HFF-Myc (cell line): Measurements from ENCODE around the gene CARM1.

Experiments
- DNase-seq: peaks from one replicate; pipeline ENCODE4 v3.0.0-alpha.2; 2011; ENCODE audit warnings: low read depth; ENCODE audit errors: extremely low read depth
- H3K4me3 ChIP-seq: replicated peaks from 2 replicates; pipeline ENCODE4 v1.5.1; 2011; ENCODE audit warnings: low read depth, mild to moderate bottlenecking, control low read depth, low read length
- CTCF ChIP-seq: IDR thresholded peaks from 2 replicates; pipeline ENCODE4 v1.5.1; 2012; ENCODE audit warnings: mild to moderate bottlenecking, low read depth, low read length, control low read depth; ENCODE audit errors: missing control alignments

CARM1 gene

GRCh38 chr19:10830370-10830769 is 41.0 kb upstream of the CARM1 start:
- no peak for TF ChIP-seq CTCF
- DNase-seq = no peak
- H3K4me3 ChIP-seq = no peak overlapping the region

DNA sequence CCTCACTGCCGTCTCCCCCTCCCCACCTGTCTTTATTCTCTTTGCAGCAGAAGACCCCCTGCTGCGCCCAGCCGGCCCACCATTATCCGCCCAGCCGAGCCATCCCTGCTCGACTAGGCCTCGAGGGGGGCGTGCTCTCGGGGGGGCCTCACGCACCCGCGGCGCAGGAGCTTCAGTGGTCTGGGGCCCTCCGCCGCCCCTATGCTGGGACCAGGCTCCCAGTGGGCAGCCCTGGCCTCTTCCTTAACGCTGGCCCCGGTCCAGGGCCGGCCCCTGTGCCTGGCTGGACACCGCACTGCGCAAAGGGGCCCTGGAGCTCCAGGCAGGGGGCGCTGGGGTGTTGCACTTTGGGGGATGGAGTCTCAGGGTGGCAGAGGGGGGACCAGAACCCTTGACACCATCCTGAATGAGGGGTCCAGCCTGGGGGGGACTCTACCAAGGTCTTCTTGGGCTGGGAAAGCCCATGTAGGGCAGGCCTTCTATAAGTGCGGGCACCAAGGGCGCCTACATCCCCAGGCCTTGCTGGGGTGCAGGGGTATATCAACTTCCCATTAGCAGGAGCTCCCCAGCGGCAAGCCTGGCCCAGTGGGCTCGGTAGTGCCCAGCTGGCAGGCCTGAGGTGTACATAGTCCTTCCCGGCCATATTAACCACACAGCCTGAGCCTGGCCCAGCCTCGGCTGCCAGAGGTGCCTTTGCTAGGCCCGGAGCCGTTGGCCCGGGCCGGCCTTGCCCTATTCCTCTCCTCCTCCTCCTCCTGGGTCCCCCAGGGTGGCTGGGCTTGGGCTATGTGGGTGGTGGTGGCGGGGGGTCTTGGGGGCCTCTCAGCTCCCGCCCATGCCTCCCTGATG is 40.2 kb upstream of the CARM1 start:
- no peak for DNase-seq
- TF ChIP-seq CTCF = no peak
- no peak overlapping the region for H3K4me3 ChIP-seq

DNA sequence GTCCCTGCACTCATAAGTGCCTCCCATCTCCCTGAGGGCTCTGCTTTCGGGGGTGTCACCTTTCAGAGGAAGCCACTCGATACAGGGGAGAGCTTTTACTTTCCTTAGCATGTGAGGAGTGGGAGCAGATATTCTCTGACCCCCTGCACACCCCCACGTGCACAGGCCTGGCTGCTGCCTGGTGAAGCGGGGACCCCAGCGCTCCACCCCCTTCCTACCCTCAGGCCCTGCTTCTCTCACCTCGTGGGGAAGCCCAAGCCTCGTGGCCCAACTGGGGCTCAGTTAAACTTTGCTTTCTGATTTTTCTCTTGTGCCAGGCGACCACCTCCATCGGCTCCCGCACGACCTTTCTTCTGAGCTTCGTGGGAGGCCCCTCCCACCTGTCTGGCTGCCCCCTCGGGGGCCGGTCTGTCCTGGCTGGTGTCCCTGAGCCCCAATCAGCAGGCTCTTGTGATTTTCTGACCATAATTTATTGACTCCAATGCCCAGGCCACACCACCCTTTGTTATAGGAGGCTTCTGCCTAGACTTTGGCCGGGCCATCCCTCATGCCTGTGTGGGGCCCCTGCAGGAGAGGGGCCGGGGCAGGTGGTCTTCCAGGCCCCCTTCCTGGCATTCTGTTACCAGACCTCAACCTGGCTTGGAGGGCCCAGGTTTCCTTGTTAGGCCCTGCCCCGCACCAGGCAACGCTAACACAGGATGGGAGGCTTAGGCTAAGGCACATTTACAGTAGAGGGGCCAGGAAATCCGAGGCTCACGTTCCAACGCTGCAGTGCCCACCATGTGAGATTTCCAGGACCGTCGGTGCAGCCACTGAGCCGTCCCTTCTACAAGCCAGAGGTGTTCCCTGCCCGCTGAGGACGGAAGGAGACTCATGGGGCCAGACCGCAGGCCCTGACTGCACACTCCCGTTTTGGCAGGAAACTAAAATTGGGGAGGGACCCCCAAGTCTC is 39.1 kb upstream of the CARM1 start:
- no peak overlapping the region for H3K4me3 ChIP-seq
- no peak for TF ChIP-seq CTCF
- no peak for DNase-seq

DNA sequence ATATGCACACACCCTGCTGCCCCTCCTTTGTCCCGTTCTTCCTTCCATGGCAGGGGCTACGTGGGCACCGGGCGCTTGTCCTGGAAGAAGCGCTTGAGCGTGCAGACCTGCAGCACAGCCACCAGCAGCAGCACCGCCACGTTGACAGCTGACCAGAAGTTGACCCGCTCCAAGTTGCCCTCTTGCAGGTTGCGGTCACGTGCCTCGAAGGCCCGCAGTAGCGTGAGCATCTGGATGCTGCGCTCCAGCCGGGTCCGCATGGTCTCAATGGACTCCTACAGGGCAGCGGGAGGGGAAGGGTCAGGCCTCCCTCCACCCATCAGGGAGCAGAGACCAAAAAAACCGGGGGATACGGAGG is 38.4 kb upstream of the CARM1 start:
- no peak for DNase-seq
- no peak overlapping the region for H3K4me3 ChIP-seq
- TF ChIP-seq CTCF = no peak

- H3K4me3 ChIP-seq = peak overlapping the region; percentile 59
- DNase-seq = no peak
- no peak for TF ChIP-seq CTCF
These were observed 36.1 kb upstream of the CARM1 start for GRCh38 chr19:10835089-10835753.

DNA sequence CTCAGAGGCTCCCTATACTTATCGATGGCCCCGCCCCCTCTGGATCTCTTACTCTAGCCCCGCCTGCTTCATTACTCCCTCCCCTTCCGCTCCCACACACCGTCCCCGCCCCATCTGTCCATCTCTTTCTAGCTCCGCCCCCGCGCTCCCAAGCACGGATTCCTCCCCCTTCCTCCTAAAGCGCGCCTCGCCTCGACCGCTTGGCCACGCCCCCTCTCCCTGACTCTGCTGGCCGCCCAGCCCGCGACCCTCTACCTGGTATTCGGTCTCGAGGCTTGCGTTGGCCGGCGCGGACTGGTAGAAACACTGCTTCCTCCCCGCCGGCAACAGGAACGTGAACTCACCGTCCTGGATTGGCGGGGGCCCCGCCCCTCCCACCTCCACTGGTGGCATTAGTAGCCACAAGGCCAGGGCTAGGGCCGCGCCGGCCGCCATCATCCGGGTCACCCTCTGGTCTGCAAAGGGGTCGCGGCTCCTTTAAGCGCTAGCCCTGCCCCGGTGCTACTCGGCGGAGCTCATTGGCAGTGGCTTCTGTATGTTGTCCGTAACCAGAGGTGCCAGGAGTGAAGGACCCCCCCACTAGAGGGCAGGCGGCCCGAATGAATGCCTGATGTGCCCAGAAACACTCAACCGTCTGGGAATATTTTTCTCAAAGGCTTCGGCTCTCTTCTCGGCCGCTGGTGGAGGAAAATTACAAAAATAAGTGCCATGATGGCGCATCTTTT is 35.4 kb upstream of the CARM1 start, which contains the start of gene TMED1:
TSS of gene TMED1 (minus strand) at position 459 of the 725 bp plus-strand sequence. CDS start at position 438, 21 bp downstream.
- peak within 1 kb of the TSS; percentile 59 for H3K4me3 ChIP-seq
- peak; percentile 10 for TF ChIP-seq CTCF
- peak; percentile 97 for DNase-seq
